ENCODE results near the gene PSAPL1. TPM values are rescaled to one million over a fixed set of nuclear protein-coding genes. Genes with fewer than 3 reads are reported as not detected.

Gene PSAPL1
- total RNA-seq, 1 donor from 2014 or later, result not detected

- no peak overlapping the region for H3K27ac ChIP-seq (ENCODE audit: low read depth, low read length)
- no peak overlapping the region for H3K4me3 ChIP-seq (ENCODE audit: insufficient read depth, low read depth, low read length)
- FAIRE-seq, result peak; percentile 73
- H3K4me2 ChIP-seq (ENCODE audit: low read length), result no peak overlapping the region
- peaks cover 20% of the 10 kb centered on the region for H3K9me3 Mint-ChIP-seq (ENCODE audit: unreplicated experiment)
- H3K79me2 ChIP-seq (ENCODE audit: insufficient read depth, low read length), result no peaks in the 10 kb centered on the region
- H3K36me3 Mint-ChIP-seq (ENCODE audit: low read depth, unreplicated experiment), result peaks cover 4% of the 10 kb centered on the region
- no peaks in the 10 kb centered on the region for H3K9me3 ChIP-seq (ENCODE audit: insufficient read depth, low read depth, low read length)
- H3K4me1 Mint-ChIP-seq (ENCODE audit: low read depth, unreplicated experiment), result peaks cover 17% of the 10 kb centered on the region
- no peak overlapping the region for H3K9ac ChIP-seq (ENCODE audit: low read length)
- peaks cover 11% of the 10 kb centered on the region for H3K4me1 ChIP-seq (ENCODE audit: insufficient read depth, low read length)
- no peak for TF ChIP-seq EZH2 (IDR thresholded peaks at IDR 0.05; ENCODE audit: insufficient read depth, low read length)
- no peak for TF ChIP-seq CTCF (IDR thresholded peaks at IDR 0.05; ENCODE audit: insufficient read depth, low read depth, low read length)
- peak; percentile 87 for DNase-seq (ENCODE audit: low read depth)
- H4K20me1 ChIP-seq (ENCODE audit: insufficient read depth, low read length), result peaks cover 7% of the 10 kb centered on the region
- H3K4me3 Mint-ChIP-seq (ENCODE audit: unreplicated experiment), result no peak overlapping the region
- no peaks in the 10 kb centered on the region for H3K36me3 ChIP-seq (ENCODE audit: insufficient read depth, low read length)
- peaks cover 23% of the 10 kb centered on the region for H3K27me3 Mint-ChIP-seq (ENCODE audit: low read depth, unreplicated experiment)
- H3K27me3 ChIP-seq (ENCODE audit: insufficient read depth, low read length), result no peaks in the 10 kb centered on the region
- no peak overlapping the region for H2AFZ ChIP-seq (ENCODE audit: low read depth, low read length)
- no peak overlapping the region for H3K27ac Mint-ChIP-seq (ENCODE audit: unreplicated experiment)
These were observed 31.7 kb downstream of the PSAPL1 start for GRCh38 chr4:7403001-7403400.

DNA sequence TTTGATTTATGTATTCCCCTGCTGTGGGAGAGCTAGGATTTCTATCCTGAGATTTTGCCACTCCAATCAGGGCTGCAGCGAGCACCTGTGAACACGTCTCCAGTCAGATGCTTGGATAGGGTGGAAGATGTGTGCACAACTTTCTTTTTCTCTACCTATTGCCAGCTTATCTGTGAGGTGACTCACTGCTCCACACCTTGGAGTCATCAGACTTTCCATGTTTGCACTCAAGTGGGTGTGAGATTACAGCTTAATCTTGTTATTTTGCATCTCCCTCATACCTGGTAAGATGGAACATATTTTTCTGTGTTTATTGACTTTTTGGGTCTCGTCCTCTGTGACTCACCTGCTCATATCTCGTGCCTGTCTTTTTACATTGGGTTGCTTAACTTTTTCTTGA lies 32.2 kb downstream of the PSAPL1 start:
- Histone ChIP-seq H3K4me1 (ENCODE audit: insufficient read depth, low read length) (peaks cover 15% of the 10 kb centered on the region), H3K79me2 (ENCODE audit: insufficient read depth, low read length) (no peaks in the 10 kb centered on the region), H3K36me3 (ENCODE audit: insufficient read depth, low read length) (no peaks in the 10 kb centered on the region), H2AFZ (ENCODE audit: low read depth, low read length) (no peak overlapping the region), H4K20me1 (ENCODE audit: insufficient read depth, low read length) (peaks cover 7% of the 10 kb centered on the region), H3K27ac (ENCODE audit: low read depth, low read length) (no peak overlapping the region), H3K4me3 (ENCODE audit: insufficient read depth, low read depth, low read length) (no peak overlapping the region), H3K9ac (ENCODE audit: low read length) (no peak overlapping the region), H3K9me3 (ENCODE audit: insufficient read depth, low read depth, low read length) (no peaks in the 10 kb centered on the region), H3K4me2 (ENCODE audit: low read length) (no peak overlapping the region), H3K27me3 (ENCODE audit: insufficient read depth, low read length) (no peaks in the 10 kb centered on the region)
- TF ChIP-seq EZH2 (IDR thresholded peaks at IDR 0.05; ENCODE audit: insufficient read depth, low read length) (no peak), CTCF (IDR thresholded peaks at IDR 0.05; ENCODE audit: insufficient read depth, low read depth, low read length) (no peak)
- FAIRE-seq (no peak), DNase-seq (ENCODE audit: low read depth) (peak; percentile 55)
- H3K4me3 Mint-ChIP-seq (ENCODE audit: unreplicated experiment), result no peak overlapping the region
- peaks cover 22% of the 10 kb centered on the region for H3K4me1 Mint-ChIP-seq (ENCODE audit: low read depth, unreplicated experiment)
- peaks cover 4% of the 10 kb centered on the region for H3K36me3 Mint-ChIP-seq (ENCODE audit: low read depth, unreplicated experiment)
- peaks cover 18% of the 10 kb centered on the region for H3K9me3 Mint-ChIP-seq (ENCODE audit: unreplicated experiment)
- H3K27me3 Mint-ChIP-seq (ENCODE audit: low read depth, unreplicated experiment), result peaks cover 23% of the 10 kb centered on the region
- no peak overlapping the region for H3K27ac Mint-ChIP-seq (ENCODE audit: unreplicated experiment)

DNA sequence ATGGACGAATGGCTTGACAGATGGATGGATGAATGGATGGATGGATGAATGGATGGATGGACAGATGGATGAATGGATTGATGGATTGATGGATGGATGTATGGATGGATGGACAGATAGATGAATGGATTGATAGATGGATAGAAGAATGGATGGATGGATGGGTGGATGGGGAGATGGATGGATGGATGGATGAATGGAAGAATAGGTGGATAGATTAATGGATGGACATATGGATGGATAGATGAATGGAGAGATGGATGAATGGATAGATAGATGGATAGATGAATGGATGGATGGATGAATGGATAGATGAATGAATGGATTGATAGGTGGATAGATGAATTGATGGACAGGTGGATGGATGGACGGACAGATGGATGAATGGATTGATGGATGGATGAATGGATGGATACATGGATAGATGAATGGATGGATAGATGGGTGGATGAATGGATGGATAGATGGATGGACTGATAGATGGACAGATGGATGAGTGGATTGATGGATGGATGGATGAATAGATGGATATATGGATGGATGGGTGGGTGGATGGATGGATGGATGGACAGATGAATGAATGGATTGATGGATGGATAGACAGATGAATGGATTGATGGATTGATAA lies 33.9 kb downstream of the PSAPL1 start:
- peaks cover 21% of the 10 kb centered on the region for H3K27me3 Mint-ChIP-seq (ENCODE audit: low read depth, unreplicated experiment)
- no peak overlapping the region for H3K27ac Mint-ChIP-seq (ENCODE audit: unreplicated experiment)
- peaks cover 27% of the 10 kb centered on the region for H3K4me1 ChIP-seq (ENCODE audit: insufficient read depth, low read length)
- no peak overlapping the region for H2AFZ ChIP-seq (ENCODE audit: low read depth, low read length)
- peaks cover 4% of the 10 kb centered on the region for H4K20me1 ChIP-seq (ENCODE audit: insufficient read depth, low read length)
- no peaks in the 10 kb centered on the region for H3K9me3 ChIP-seq (ENCODE audit: insufficient read depth, low read depth, low read length)
- no peaks in the 10 kb centered on the region for H3K27me3 ChIP-seq (ENCODE audit: insufficient read depth, low read length)
- H3K79me2 ChIP-seq (ENCODE audit: insufficient read depth, low read length), result no peaks in the 10 kb centered on the region
- H3K4me3 ChIP-seq (ENCODE audit: insufficient read depth, low read depth, low read length), result no peak overlapping the region
- peaks cover 15% of the 10 kb centered on the region for H3K9me3 Mint-ChIP-seq (ENCODE audit: unreplicated experiment)
- H3K9ac ChIP-seq (ENCODE audit: low read length), result no peak overlapping the region
- no peak for DNase-seq (ENCODE audit: low read depth)
- H3K4me1 Mint-ChIP-seq (ENCODE audit: low read depth, unreplicated experiment), result peaks cover 33% of the 10 kb centered on the region
- H3K36me3 ChIP-seq (ENCODE audit: insufficient read depth, low read length), result no peaks in the 10 kb centered on the region
- H3K4me3 Mint-ChIP-seq (ENCODE audit: unreplicated experiment), result no peak overlapping the region
- no peak overlapping the region for H3K27ac ChIP-seq (ENCODE audit: low read depth, low read length)
- no peak overlapping the region for H3K4me2 ChIP-seq (ENCODE audit: low read length)
- H3K36me3 Mint-ChIP-seq (ENCODE audit: low read depth, unreplicated experiment), result peaks cover 4% of the 10 kb centered on the region
- no peak for FAIRE-seq
- no peak for TF ChIP-seq EZH2 (IDR thresholded peaks at IDR 0.05; ENCODE audit: insufficient read depth, low read length)
- TF ChIP-seq CTCF (IDR thresholded peaks at IDR 0.05; ENCODE audit: insufficient read depth, low read depth, low read length), result no peak

All from astrocyte (in vitro differentiated cells and primary cell).